WTC11 (cell line): ENCODE results near the gene BAK1. TPM values are rescaled to one million over a fixed set of nuclear protein-coding genes. Genes with fewer than 3 reads are reported as not detected.

ENCODE experiments used
- ATAC-seq: fragments of 200-7000 bp; cut with Tn5 transposase; 2 replicates; pipeline ENCODE4 v1.10.0; 2021; ENCODE audit warnings: mild to moderate bottlenecking, moderate library complexity
- CTCF ChIA-PET: fragments of 300-600 bp; sonication (Branson Sonifier 250); formaldehyde crosslinking; loops from one replicate; lab custom pipeline; 2021; ENCODE audit warnings: antibody characterized with exemption; lab: Charles Lee
- POLR2A ChIA-PET: fragments of 350-600 bp; sonication (Branson Sonifier 250); formaldehyde crosslinking; loops from one replicate; lab custom pipeline; 2021; ENCODE audit warnings: antibody characterized with exemption; lab: Charles Lee
- DNase-seq: peaks from one replicate; pipeline ENCODE4 v3.0.0; 2021; ENCODE audit warnings: low spot score
- H3K27ac Mint-ChIP-seq: 2 replicates; pipeline ENCODE4 v1.8.0; 2021; ENCODE audit warnings: mixed read lengths
- H3K27me3 Mint-ChIP-seq: 2 replicates; pipeline ENCODE4 v1.8.0; 2021; ENCODE audit warnings: low read depth, mild to moderate bottlenecking, moderate library complexity, mixed read lengths
- H3K36me3 Mint-ChIP-seq: 2 replicates; pipeline ENCODE4 v1.8.0; 2021; ENCODE audit warnings: mixed read lengths
- H3K4me1 Mint-ChIP-seq: 2 replicates; pipeline ENCODE4 v1.8.0; 2022; ENCODE audit warnings: mixed read lengths
- H3K4me3 Mint-ChIP-seq: 2 replicates; pipeline ENCODE4 v1.8.0; 2021; ENCODE audit warnings: mild to moderate bottlenecking, moderate library complexity, mixed read lengths
- H3K9me3 Mint-ChIP-seq: 2 replicates; pipeline ENCODE4 v1.8.0; 2021; ENCODE audit warnings: mixed read lengths
- CBFB ChIP-seq: sonication (generic); formaldehyde crosslinking; IDR thresholded peaks from 2 replicates; pipeline ENCODE4 v1.8.1; 2022; ENCODE audit warnings: mild to moderate bottlenecking, low read depth, missing genetic modification reagents
- GABPB1 ChIP-seq: sonication (generic); formaldehyde crosslinking; IDR thresholded peaks from 2 replicates; pipeline ENCODE4 v1.8.1; 2023; ENCODE audit warnings: mild to moderate bottlenecking, missing genetic modification reagents
- GTF2I ChIP-seq: fragments of 250-450 bp; sonication (Bioruptor Pico); conservative IDR thresholded peaks from 2 replicates; pipeline ENCODE4 v1.4.0; 2021; ENCODE audit warnings: mild to moderate bottlenecking
- HMGA2 ChIP-seq: fragments of 250-450 bp; sonication (Bioruptor Pico); IDR thresholded peaks from 2 replicates; pipeline ENCODE4 v1.4.0; 2021; ENCODE audit warnings: mild to moderate bottlenecking, moderate library complexity
- JAZF1 ChIP-seq: fragments of 250-450 bp; sonication (Bioruptor Pico); IDR thresholded peaks from 2 replicates; pipeline ENCODE4 v1.9.0; 2021; ENCODE audit warnings: moderate library complexity, mild to moderate bottlenecking, inconsistent platforms
- KAT7 ChIP-seq: sonication (generic); formaldehyde crosslinking; IDR thresholded peaks from 2 replicates; pipeline ENCODE4 v1.8.1; 2023; ENCODE audit warnings: missing genetic modification reagents, mild to moderate bottlenecking, borderline replicate concordance
- MXD4 ChIP-seq: fragments of 250-450 bp; sonication (Bioruptor Pico); IDR thresholded peaks from 2 replicates; pipeline ENCODE4 v1.8.0; 2021; ENCODE audit warnings: mild to moderate bottlenecking, moderate library complexity, borderline replicate concordance
- MYBL2 ChIP-seq: sonication (generic); formaldehyde crosslinking; IDR thresholded peaks from 2 replicates; pipeline ENCODE4 v1.8.1; 2023; ENCODE audit warnings: mild to moderate bottlenecking, moderate library complexity, missing genetic modification reagents
- NR2C2 ChIP-seq: sonication (generic); formaldehyde crosslinking; IDR thresholded peaks from 2 replicates; pipeline ENCODE4 v1.8.0; 2022; ENCODE audit warnings: mild to moderate bottlenecking, missing genetic modification reagents
- SMAD3 ChIP-seq: sonication (generic); formaldehyde crosslinking; IDR thresholded peaks from 2 replicates; pipeline ENCODE4 v1.8.0; 2022; ENCODE audit warnings: missing genetic modification reagents, mild to moderate bottlenecking, borderline replicate concordance
- SMAD4 ChIP-seq: sonication (generic); formaldehyde crosslinking; IDR thresholded peaks from 2 replicates; pipeline ENCODE4 v1.8.0; 2022; ENCODE audit warnings: mild to moderate bottlenecking, missing genetic modification reagents
- TCF7 ChIP-seq: sonication (generic); formaldehyde crosslinking; IDR thresholded peaks from 2 replicates; pipeline ENCODE4 v1.8.0; 2022; ENCODE audit warnings: mild to moderate bottlenecking, low read depth, missing genetic modification reagents, moderate library complexity
- ZNF219 ChIP-seq: sonication (generic); formaldehyde crosslinking; IDR thresholded peaks from 2 replicates; pipeline ENCODE4 v1.8.0; 2023; ENCODE audit warnings: missing genetic modification reagents, mild to moderate bottlenecking, borderline replicate concordance
- ZNF317 ChIP-seq: sonication (generic); formaldehyde crosslinking; IDR thresholded peaks from 2 replicates; pipeline ENCODE4 v1.8.1; 2023; ENCODE audit warnings: low read depth, mild to moderate bottlenecking, moderate library complexity, missing genetic modification reagents, borderline replicate concordance
- total RNA-seq: library from RNA; stranded (reverse); gene quantifications from 3 replicates; pipeline ENCODE4 v1.2.3, GENCODE V29; 2021
- TF ChIP-seq, protein P1 (sequence below): sonication (generic); formaldehyde crosslinking; IDR thresholded peaks from 2 replicates; pipeline ENCODE4 v1.8.1; 2022; ENCODE audit warnings: mild to moderate bottlenecking, moderate library complexity, missing genetic modification reagents
- TF ChIP-seq, protein P2 (sequence below): sonication (generic); formaldehyde crosslinking; IDR thresholded peaks from 2 replicates; pipeline ENCODE4 v1.8.1; 2023; ENCODE audit warnings: mild to moderate bottlenecking, moderate library complexity, missing genetic modification reagents
- TF ChIP-seq, protein P3 (sequence below): fragments of 200-600 bp; IDR thresholded peaks from 2 replicates; pipeline ENCODE4 v1.8.0; 2022; ENCODE audit warnings: antibody characterized with exemption
- TF ChIP-seq, protein P4 (sequence below): sonication (generic); formaldehyde crosslinking; IDR thresholded peaks from 2 replicates; pipeline ENCODE4 v1.8.0; 2022; ENCODE audit warnings: missing genetic modification reagents
- TF ChIP-seq, protein P5 (sequence below): fragments of 250-450 bp; sonication (Bioruptor Pico); IDR thresholded peaks from 2 replicates; pipeline ENCODE4 v1.9.0; 2021; ENCODE audit warnings: mild to moderate bottlenecking
- TF ChIP-seq, protein P6 (sequence below): fragments of 250-450 bp; sonication (Bioruptor Pico); IDR thresholded peaks from 2 replicates; pipeline ENCODE4 v2.1.2; 2022; ENCODE audit warnings: mild to moderate bottlenecking, moderate library complexity
- TF ChIP-seq, protein P7 (sequence below): sonication (generic); formaldehyde crosslinking; IDR thresholded peaks from 2 replicates; pipeline ENCODE4 v1.8.1; 2022; ENCODE audit warnings: mild to moderate bottlenecking, missing genetic modification reagents, moderate library complexity, borderline replicate concordance

Gene BAK1
- total RNA-seq, 1 experiment from 2014 or later: 40.5 TPM

DNA sequence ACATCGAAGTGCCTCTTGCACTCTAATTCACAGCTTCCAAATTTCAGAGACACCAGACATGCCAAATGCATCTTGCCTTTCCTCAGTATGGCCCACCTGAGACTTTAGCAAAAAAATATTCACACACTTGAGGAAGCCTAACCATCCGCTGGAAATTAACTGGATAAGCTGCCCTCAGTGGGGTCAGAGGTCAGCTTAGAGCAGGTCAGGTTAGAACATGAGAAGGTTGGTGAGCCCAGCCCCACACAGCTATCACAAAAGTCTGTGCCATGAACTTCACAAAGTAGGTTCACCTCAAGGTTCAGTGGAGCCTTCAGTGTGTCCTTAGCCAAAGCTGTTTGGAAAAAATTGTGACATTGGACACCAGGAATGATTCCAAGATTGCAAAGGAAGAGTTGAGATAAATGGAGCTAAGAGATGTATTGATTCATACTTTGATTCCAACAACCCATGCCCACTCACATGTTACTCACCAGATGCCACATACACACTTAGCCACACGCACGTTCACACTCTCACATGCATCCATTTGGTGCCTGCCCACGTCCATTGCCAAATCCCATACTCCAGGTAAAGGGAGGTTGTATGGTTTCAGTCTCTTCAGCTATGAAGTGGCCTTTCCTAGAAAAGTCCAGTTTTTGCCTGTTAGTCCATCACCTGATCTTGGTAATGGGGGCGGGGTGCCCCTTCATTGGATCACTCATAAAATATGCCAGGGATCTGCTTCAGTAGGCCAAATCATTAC is 11.1 kb downstream of the BAK1 start:
- Mint-ChIP-seq H3K27ac (no peak overlapping the region), H3K4me1 (peaks cover 11% of the 10 kb centered on the region), H3K9me3 (no peaks in the 10 kb centered on the region), H3K27me3 (peaks cover 3% of the 10 kb centered on the region; the same call in 1 of the 2 replicates), H3K36me3 (peaks cover 3% of the 10 kb centered on the region; the same call in 1 of the 2 replicates), H3K4me3 (no peak overlapping the region)
- TF ChIP-seq CBFB (CRISPR knock-in tag) (no peak), KAT7 (no peak), SMAD4 (CRISPR knock-in tag) (no peak), ZNF317 (CRISPR knock-in tag) (no peak), ZNF219 (CRISPR knock-in tag) (no peak), GABPB1 (CRISPR knock-in tag) (no peak), HMGA2 (no peak), JAZF1 (CRISPR knock-in tag) (no peak)
- TF ChIP-seq, protein P1, sequence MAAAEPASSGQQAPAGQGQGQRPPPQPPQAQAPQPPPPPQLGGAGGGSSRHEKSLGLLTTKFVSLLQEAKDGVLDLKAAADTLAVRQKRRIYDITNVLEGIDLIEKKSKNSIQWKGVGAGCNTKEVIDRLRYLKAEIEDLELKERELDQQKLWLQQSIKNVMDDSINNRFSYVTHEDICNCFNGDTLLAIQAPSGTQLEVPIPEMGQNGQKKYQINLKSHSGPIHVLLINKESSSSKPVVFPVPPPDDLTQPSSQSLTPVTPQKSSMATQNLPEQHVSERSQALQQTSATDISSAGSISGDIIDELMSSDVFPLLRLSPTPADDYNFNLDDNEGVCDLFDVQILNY (CRISPR knock-in tag): no peak
- TF ChIP-seq, protein P2, sequence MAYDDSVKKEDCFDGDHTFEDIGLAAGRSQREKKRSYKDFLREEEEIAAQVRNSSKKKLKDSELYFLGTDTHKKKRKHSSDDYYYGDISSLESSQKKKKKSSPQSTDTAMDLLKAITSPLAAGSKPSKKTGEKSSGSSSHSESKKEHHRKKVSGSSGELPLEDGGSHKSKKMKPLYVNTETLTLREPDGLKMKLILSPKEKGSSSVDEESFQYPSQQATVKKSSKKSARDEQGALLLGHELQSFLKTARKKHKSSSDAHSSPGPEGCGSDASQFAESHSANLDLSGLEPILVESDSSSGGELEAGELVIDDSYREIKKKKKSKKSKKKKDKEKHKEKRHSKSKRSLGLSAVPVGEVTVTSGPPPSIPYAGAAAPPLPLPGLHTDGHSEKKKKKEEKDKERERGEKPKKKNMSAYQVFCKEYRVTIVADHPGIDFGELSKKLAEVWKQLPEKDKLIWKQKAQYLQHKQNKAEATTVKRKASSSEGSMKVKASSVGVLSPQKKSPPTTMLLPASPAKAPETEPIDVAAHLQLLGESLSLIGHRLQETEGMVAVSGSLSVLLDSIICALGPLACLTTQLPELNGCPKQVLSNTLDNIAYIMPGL (CRISPR knock-in tag): no peak
- TF ChIP-seq, protein P3, sequence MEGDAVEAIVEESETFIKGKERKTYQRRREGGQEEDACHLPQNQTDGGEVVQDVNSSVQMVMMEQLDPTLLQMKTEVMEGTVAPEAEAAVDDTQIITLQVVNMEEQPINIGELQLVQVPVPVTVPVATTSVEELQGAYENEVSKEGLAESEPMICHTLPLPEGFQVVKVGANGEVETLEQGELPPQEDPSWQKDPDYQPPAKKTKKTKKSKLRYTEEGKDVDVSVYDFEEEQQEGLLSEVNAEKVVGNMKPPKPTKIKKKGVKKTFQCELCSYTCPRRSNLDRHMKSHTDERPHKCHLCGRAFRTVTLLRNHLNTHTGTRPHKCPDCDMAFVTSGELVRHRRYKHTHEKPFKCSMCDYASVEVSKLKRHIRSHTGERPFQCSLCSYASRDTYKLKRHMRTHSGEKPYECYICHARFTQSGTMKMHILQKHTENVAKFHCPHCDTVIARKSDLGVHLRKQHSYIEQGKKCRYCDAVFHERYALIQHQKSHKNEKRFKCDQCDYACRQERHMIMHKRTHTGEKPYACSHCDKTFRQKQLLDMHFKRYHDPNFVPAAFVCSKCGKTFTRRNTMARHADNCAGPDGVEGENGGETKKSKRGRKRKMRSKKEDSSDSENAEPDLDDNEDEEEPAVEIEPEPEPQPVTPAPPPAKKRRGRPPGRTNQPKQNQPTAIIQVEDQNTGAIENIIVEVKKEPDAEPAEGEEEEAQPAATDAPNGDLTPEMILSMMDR: no peak
- TF ChIP-seq, protein P4, sequence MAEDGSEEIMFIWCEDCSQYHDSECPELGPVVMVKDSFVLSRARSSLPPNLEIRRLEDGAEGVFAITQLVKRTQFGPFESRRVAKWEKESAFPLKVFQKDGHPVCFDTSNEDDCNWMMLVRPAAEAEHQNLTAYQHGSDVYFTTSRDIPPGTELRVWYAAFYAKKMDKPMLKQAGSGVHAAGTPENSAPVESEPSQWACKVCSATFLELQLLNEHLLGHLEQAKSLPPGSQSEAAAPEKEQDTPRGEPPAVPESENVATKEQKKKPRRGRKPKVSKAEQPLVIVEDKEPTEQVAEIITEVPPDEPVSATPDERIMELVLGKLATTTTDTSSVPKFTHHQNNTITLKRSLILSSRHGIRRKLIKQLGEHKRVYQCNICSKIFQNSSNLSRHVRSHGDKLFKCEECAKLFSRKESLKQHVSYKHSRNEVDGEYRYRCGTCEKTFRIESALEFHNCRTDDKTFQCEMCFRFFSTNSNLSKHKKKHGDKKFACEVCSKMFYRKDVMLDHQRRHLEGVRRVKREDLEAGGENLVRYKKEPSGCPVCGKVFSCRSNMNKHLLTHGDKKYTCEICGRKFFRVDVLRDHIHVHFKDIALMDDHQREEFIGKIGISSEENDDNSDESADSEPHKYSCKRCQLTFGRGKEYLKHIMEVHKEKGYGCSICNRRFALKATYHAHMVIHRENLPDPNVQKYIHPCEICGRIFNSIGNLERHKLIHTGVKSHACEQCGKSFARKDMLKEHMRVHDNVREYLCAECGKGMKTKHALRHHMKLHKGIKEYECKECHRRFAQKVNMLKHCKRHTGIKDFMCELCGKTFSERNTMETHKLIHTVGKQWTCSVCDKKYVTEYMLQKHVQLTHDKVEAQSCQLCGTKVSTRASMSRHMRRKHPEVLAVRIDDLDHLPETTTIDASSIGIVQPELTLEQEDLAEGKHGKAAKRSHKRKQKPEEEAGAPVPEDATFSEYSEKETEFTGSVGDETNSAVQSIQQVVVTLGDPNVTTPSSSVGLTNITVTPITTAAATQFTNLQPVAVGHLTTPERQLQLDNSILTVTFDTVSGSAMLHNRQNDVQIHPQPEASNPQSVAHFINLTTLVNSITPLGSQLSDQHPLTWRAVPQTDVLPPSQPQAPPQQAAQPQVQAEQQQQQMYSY: no peak
- TF ChIP-seq, protein P5, sequence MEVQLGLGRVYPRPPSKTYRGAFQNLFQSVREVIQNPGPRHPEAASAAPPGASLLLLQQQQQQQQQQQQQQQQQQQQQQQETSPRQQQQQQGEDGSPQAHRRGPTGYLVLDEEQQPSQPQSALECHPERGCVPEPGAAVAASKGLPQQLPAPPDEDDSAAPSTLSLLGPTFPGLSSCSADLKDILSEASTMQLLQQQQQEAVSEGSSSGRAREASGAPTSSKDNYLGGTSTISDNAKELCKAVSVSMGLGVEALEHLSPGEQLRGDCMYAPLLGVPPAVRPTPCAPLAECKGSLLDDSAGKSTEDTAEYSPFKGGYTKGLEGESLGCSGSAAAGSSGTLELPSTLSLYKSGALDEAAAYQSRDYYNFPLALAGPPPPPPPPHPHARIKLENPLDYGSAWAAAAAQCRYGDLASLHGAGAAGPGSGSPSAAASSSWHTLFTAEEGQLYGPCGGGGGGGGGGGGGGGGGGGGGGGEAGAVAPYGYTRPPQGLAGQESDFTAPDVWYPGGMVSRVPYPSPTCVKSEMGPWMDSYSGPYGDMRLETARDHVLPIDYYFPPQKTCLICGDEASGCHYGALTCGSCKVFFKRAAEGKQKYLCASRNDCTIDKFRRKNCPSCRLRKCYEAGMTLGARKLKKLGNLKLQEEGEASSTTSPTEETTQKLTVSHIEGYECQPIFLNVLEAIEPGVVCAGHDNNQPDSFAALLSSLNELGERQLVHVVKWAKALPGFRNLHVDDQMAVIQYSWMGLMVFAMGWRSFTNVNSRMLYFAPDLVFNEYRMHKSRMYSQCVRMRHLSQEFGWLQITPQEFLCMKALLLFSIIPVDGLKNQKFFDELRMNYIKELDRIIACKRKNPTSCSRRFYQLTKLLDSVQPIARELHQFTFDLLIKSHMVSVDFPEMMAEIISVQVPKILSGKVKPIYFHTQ (CRISPR knock-in tag): no peak
- DNase-seq (no peak), ATAC-seq (no peak)
- POLR2A ChIA-PET: no interaction called here
- CTCF ChIA-PET: interaction anchor here (0.6 to 2.2 kb wide), 3 partner anchors 9 to 57 kb away, joined by 3 to 8 read pairs (median 3); partner anchors contain the start of gene BAK1

DNA sequence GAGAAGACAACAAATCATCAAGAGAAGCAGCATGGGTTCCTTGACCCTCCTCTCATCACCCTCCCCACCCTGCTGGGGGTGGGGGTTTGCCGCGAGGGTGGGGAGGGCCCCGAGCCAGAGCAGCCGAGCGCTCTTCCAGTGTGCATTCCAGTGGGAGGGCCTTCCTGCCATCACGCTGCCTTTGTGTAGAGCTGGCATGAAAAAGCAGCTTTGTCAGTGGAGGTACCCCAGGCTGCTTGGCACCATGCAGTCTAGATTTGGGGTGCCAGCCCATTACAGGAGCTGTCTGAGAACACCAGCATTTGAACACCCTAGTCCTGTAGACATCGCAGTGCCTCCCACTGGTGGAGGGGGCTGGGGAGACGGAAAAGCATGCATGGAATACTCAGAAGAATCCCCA is 12.2 kb downstream of the BAK1 start:
- Mint-ChIP-seq H3K27ac (no peak overlapping the region), H3K27me3 (peaks cover 3% of the 10 kb centered on the region; the same call in 1 of the 2 replicates), H3K9me3 (no peaks in the 10 kb centered on the region), H3K4me3 (no peak overlapping the region), H3K36me3 (no peaks in the 10 kb centered on the region), H3K4me1 (peaks cover 11% of the 10 kb centered on the region)
- DNase-seq: no peak
- CTCF ChIA-PET: interaction anchor here (1.5 kb wide), 1 partner anchor 12 kb away, joined by 5 read pairs; the partner anchor contains the start of gene BAK1
- ATAC-seq: no peak
- POLR2A ChIA-PET: no interaction called here
- no peak for TF ChIP-seq TCF7 (CRISPR knock-in tag)
- no peak for TF ChIP-seq SMAD3 (CRISPR knock-in tag)
- TF ChIP-seq ZNF317 (CRISPR knock-in tag): no peak
- TF ChIP-seq, protein P6, sequence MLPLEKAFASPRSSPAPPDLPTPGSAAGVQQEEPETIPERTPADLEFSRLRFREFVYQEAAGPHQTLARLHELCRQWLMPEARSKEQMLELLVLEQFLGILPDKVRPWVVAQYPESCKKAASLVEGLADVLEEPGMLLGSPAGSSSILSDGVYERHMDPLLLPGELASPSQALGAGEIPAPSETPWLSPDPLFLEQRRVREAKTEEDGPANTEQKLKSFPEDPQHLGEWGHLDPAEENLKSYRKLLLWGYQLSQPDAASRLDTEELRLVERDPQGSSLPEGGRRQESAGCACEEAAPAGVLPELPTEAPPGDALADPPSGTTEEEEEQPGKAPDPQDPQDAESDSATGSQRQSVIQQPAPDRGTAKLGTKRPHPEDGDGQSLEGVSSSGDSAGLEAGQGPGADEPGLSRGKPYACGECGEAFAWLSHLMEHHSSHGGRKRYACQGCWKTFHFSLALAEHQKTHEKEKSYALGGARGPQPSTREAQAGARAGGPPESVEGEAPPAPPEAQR (CRISPR knock-in tag): no peak
- TF ChIP-seq, protein P7, sequence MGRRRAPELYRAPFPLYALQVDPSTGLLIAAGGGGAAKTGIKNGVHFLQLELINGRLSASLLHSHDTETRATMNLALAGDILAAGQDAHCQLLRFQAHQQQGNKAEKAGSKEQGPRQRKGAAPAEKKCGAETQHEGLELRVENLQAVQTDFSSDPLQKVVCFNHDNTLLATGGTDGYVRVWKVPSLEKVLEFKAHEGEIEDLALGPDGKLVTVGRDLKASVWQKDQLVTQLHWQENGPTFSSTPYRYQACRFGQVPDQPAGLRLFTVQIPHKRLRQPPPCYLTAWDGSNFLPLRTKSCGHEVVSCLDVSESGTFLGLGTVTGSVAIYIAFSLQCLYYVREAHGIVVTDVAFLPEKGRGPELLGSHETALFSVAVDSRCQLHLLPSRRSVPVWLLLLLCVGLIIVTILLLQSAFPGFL (CRISPR knock-in tag): no peak
- TF ChIP-seq NR2C2 (CRISPR knock-in tag): no peak
- TF ChIP-seq MXD4: no peak
- no peak for TF ChIP-seq GTF2I (CRISPR knock-in tag)
- TF ChIP-seq MYBL2 (CRISPR knock-in tag): no peak
